Endothelial cell (in vitro differentiated cells): ENCODE data around the gene GPR141. TPM values are rescaled to one million over a fixed set of nuclear protein-coding genes. Genes with fewer than 3 reads are reported as not detected.

ENCODE experiments used
- DNase-seq: peaks from one replicate; pipeline ENCODE4 v3.0.0; 2021; ENCODE audit warnings: low spot score
- H3K27ac Mint-ChIP-seq: one replicate; pipeline ENCODE4 v1.8.0; 2021; ENCODE audit warnings: mixed read lengths, inconsistent platforms; ENCODE audit not compliant: unreplicated experiment
- H3K27me3 Mint-ChIP-seq: one replicate; pipeline ENCODE4 v1.8.0; 2021; ENCODE audit warnings: mild to moderate bottlenecking, moderate library complexity, mixed read lengths, inconsistent platforms; ENCODE audit not compliant: unreplicated experiment
- H3K36me3 Mint-ChIP-seq: one replicate; pipeline ENCODE4 v1.8.0; 2021; ENCODE audit warnings: mild to moderate bottlenecking, low read depth, mixed read lengths, inconsistent platforms; ENCODE audit not compliant: unreplicated experiment
- H3K4me1 Mint-ChIP-seq: one replicate; pipeline ENCODE4 v1.8.0; 2021; ENCODE audit warnings: mild to moderate bottlenecking, mixed read lengths, inconsistent platforms; ENCODE audit not compliant: unreplicated experiment
- H3K4me3 Mint-ChIP-seq: one replicate; pipeline ENCODE4 v1.8.0; 2021; ENCODE audit warnings: mild to moderate bottlenecking, mixed read lengths, inconsistent platforms; ENCODE audit not compliant: unreplicated experiment
- H3K9me3 Mint-ChIP-seq: one replicate; pipeline ENCODE4 v1.8.0; 2021; ENCODE audit warnings: mixed read lengths, inconsistent platforms; ENCODE audit not compliant: unreplicated experiment
- total RNA-seq: library from RNA; stranded (reverse); fragmentation: NEBNext Ultra II Directional; extraction: Animal tissue kit (Norgen Biotek cat#: 25700); gene quantifications from one replicate; pipeline ENCODE4 v1.2.1, GENCODE V29; 2021; ENCODE audit not compliant: unreplicated experiment
- TF ChIP-seq, protein P1 (sequence below): fragments of 200-600 bp; sonication (generic); IDR thresholded peaks from one replicate; pipeline ENCODE4 v1.5.0; 2021; ENCODE audit warnings: antibody characterized with exemption; ENCODE audit not compliant: unreplicated experiment

Gene GPR141
- total RNA-seq, 1 donor from 2014 or later, result not detected

DNA sequence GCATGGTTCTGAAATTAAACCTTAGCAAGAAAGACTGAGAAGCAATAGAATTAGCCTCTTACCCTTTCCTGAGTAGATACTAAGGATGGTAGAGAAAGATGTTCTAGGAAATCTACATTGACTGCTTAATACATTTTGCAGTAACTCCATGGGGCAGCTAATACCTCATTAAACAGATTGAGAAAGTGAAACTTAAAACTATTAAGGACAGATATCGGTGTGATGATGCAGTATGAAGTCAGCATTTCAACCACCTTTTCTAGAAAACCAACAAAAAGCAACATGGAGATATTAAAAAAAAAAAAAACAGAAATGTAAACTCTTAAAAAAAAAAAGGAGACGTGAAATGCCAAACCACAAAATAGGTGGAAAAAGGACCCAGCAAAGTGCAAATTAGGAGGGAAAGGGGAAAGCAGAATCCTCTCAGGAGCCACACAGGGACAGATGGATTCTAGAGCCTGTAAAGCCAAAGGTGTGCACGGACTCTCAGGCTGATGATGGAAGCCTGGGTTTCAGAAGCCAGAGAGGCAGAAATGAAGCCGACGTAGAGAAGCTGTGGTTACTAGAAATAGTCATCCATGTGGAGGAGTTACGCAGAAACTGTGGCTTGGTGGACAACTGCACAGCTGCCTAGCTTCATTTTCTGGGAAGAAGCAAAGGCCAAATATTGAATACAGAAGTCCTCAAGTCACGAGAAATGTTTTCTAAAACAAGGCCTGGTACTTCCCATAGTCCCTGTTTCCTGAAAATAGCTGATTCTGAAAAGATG is 38.1 kb upstream of the GPR141 start:
- no peak overlapping the region for H3K27ac Mint-ChIP-seq
- H3K4me1 Mint-ChIP-seq, result peaks cover 6% of the 10 kb centered on the region
- TF ChIP-seq, protein P1, sequence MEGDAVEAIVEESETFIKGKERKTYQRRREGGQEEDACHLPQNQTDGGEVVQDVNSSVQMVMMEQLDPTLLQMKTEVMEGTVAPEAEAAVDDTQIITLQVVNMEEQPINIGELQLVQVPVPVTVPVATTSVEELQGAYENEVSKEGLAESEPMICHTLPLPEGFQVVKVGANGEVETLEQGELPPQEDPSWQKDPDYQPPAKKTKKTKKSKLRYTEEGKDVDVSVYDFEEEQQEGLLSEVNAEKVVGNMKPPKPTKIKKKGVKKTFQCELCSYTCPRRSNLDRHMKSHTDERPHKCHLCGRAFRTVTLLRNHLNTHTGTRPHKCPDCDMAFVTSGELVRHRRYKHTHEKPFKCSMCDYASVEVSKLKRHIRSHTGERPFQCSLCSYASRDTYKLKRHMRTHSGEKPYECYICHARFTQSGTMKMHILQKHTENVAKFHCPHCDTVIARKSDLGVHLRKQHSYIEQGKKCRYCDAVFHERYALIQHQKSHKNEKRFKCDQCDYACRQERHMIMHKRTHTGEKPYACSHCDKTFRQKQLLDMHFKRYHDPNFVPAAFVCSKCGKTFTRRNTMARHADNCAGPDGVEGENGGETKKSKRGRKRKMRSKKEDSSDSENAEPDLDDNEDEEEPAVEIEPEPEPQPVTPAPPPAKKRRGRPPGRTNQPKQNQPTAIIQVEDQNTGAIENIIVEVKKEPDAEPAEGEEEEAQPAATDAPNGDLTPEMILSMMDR, result no peak
- H3K4me3 Mint-ChIP-seq, result no peak overlapping the region
- H3K27me3 Mint-ChIP-seq, result no peaks in the 10 kb centered on the region
- H3K36me3 Mint-ChIP-seq, result no peaks in the 10 kb centered on the region
- DNase-seq, result no peak
- H3K9me3 Mint-ChIP-seq, result no peaks in the 10 kb centered on the region

DNA sequence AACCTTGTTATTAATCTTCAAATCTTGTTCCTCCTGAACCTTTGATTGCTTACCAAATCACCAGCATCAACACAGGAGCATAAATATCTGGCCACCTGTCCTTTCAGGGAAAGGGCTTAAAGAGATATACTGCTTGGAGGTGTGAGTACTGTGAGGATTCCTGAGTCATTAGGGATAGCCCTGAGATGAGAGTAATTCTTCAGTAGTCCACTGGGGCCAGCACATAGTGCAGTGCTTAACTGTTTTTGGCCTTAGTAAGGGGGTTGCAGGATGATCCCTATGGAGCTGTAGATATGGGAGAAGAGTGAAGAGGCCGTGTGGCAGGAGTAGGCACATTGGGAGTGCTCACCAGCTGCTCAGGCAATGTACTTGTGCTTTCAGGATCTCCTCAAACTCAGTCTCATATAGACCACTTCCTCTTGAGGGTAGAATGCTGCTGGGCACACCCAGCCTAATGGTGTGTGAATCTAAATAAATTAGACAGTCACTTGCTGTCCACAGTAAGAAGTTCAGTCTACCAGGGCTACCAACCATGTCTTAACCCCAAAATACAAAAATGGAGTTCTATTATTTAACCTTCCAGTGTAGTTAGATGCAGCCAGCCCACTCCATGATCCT is 26.5 kb upstream of the GPR141 start:
- TF ChIP-seq, protein P1, result no peak
- Mint-ChIP-seq H3K27me3 (no peaks in the 10 kb centered on the region), H3K4me1 (peaks cover 7% of the 10 kb centered on the region), H3K27ac (no peak overlapping the region), H3K4me3 (no peak overlapping the region), H3K9me3 (no peaks in the 10 kb centered on the region), H3K36me3 (no peaks in the 10 kb centered on the region)
- DNase-seq, result no peak

- Mint-ChIP-seq H3K27ac (no peak overlapping the region), H3K4me3 (no peak overlapping the region), H3K4me1 (peaks cover 10% of the 10 kb centered on the region), H3K27me3 (no peaks in the 10 kb centered on the region), H3K9me3 (no peaks in the 10 kb centered on the region), H3K36me3 (no peaks in the 10 kb centered on the region)
- TF ChIP-seq, protein P1, result no peak
- no peak for DNase-seq
Measured at GRCh38 chr7:37657816-37658215, 25.8 kb upstream of the GPR141 start.

DNA sequence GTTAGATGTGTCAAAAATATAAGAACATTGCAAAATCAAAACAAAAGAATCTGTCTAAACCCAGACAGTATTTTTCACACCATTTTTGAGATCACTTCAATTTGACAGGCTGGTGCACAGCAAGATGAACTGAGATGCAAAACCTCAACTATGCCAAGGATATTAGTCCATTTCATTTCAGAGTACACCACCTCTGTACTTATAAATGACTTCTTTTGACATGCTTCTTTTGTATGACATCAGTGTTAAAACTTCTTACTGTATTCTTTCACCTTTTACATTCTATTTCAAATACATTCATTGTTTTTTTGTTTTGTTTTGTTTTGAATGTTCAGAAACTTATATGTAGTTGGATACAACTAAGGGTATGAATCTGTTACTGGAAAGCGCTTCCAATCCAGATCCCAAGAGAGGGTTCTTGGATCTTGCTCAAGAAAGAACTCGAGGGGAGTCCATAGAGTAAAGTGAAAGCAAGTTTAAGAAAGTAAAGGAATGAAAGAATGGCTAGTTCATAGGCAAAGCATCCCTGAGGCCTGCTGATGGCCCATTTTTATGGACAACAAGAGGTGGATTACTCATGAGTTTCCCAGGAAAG is 23.5 kb upstream of the GPR141 start:
- Mint-ChIP-seq H3K27ac (no peak overlapping the region), H3K4me1 (peaks cover 22% of the 10 kb centered on the region), H3K4me3 (no peak overlapping the region), H3K27me3 (no peaks in the 10 kb centered on the region), H3K36me3 (no peaks in the 10 kb centered on the region), H3K9me3 (no peaks in the 10 kb centered on the region)
- DNase-seq, result no peak
- TF ChIP-seq, protein P1, result no peak

GRCh38 chr7:37660614-37661013 is 23.0 kb upstream of the GPR141 start:
- Mint-ChIP-seq H3K27ac (no peak overlapping the region), H3K27me3 (no peaks in the 10 kb centered on the region), H3K36me3 (no peaks in the 10 kb centered on the region), H3K4me1 (peaks cover 28% of the 10 kb centered on the region), H3K9me3 (no peaks in the 10 kb centered on the region), H3K4me3 (no peak overlapping the region)
- no peak for DNase-seq
- TF ChIP-seq, protein P1, result no peak
